ENCODE data around the gene HS3ST3B1.
A peak's percentile ranks its signal among the peaks of the same experiment; 100 is the strongest.

HS3ST3B1 gene

GRCh38 chr17:14320734-14321475 is 20.0 kb downstream of the HS3ST3B1 start:
- ATAC-seq (replicated peaks) (no peak), DNase-seq (no peak)
- Mint-ChIP-seq H3K27ac (no peak overlapping the region), H3K9me3 (no peaks in the 10 kb centered on the region), H3K4me3 (no peak overlapping the region), H3K36me3 (peaks cover 9 to 34% of the 10 kb centered on the region in 2 donors), H3K27me3 (peaks cover 0 to 9% of the 10 kb centered on the region in 2 donors), H3K4me1 (peaks cover 22 to 35% of the 10 kb centered on the region in 2 donors)

- peaks cover 8 to 29% of the 10 kb centered on the region in 2 donors for H3K36me3 Mint-ChIP-seq
- peaks cover 22 to 31% of the 10 kb centered on the region in 2 donors for H3K4me1 Mint-ChIP-seq
- no peak overlapping the region for H3K4me3 Mint-ChIP-seq
- DNase-seq (no peak), ATAC-seq (replicated peaks) (no peak)
- H3K27ac Mint-ChIP-seq: no peak overlapping the region
- H3K9me3 Mint-ChIP-seq: no peaks in the 10 kb centered on the region
- peaks cover 0 to 9% of the 10 kb centered on the region in 2 donors for H3K27me3 Mint-ChIP-seq
Measured at GRCh38 chr17:14321476-14321949, 20.6 kb downstream of the HS3ST3B1 start.

GRCh38 chr17:14321980-14322776 is 21.3 kb downstream of the HS3ST3B1 start:
- DNase-seq (no peak), ATAC-seq (replicated peaks) (no peak)
- Mint-ChIP-seq H3K9me3 (no peaks in the 10 kb centered on the region), H3K27me3 (peaks cover 0 to 5% of the 10 kb centered on the region in 2 donors), H3K4me1 (peaks cover 20 to 30% of the 10 kb centered on the region in 2 donors), H3K27ac (no peak overlapping the region), H3K36me3 (peaks cover 7 to 29% of the 10 kb centered on the region in 2 donors), H3K4me3 (no peak overlapping the region)

GRCh38 chr17:14323522-14323981 is 22.7 kb downstream of the HS3ST3B1 start:
- no peak for DNase-seq
- no peak for ATAC-seq (replicated peaks)
- Mint-ChIP-seq H3K4me1 (peaks cover 21 to 25% of the 10 kb centered on the region in 2 donors), H3K9me3 (no peaks in the 10 kb centered on the region), H3K27ac (no peak overlapping the region), H3K4me3 (no peak overlapping the region), H3K36me3 (peaks cover 3 to 31% of the 10 kb centered on the region in 2 donors), H3K27me3 (no peaks in the 10 kb centered on the region)

GRCh38 chr17:14325618-14326167 is 24.8 kb downstream of the HS3ST3B1 start:
- DNase-seq (no peak), ATAC-seq (replicated peaks) (no peak)
- peaks cover 22 to 23% of the 10 kb centered on the region in 2 donors for H3K4me1 Mint-ChIP-seq
- H3K4me3 Mint-ChIP-seq: no peak overlapping the region
- H3K36me3 Mint-ChIP-seq: peaks cover 4 to 30% of the 10 kb centered on the region in 2 donors
- no peaks in the 10 kb centered on the region for H3K9me3 Mint-ChIP-seq
- H3K27me3 Mint-ChIP-seq: no peaks in the 10 kb centered on the region
- H3K27ac Mint-ChIP-seq: no peak overlapping the region

GRCh38 chr17:14329900-14330491 is 29.1 kb downstream of the HS3ST3B1 start:
- no peak for ATAC-seq (replicated peaks)
- no peaks in the 10 kb centered on the region for H3K9me3 Mint-ChIP-seq
- peaks cover 8 to 35% of the 10 kb centered on the region in 2 donors for H3K36me3 Mint-ChIP-seq
- no peak overlapping the region for H3K27ac Mint-ChIP-seq
- peaks cover 34 to 39% of the 10 kb centered on the region in 2 donors for H3K4me1 Mint-ChIP-seq
- DNase-seq: no peak
- no peaks in the 10 kb centered on the region for H3K27me3 Mint-ChIP-seq
- H3K4me3 Mint-ChIP-seq: no peak overlapping the region

GRCh38 chr17:14330492-14330962 is 29.6 kb downstream of the HS3ST3B1 start:
- H3K27ac Mint-ChIP-seq: no peak overlapping the region
- ATAC-seq (replicated peaks) (no peak), DNase-seq (no peak)
- no peaks in the 10 kb centered on the region for H3K27me3 Mint-ChIP-seq
- H3K36me3 Mint-ChIP-seq: peaks cover 8 to 35% of the 10 kb centered on the region in 2 donors
- peaks cover 39 to 40% of the 10 kb centered on the region in 2 donors for H3K4me1 Mint-ChIP-seq
- no peaks in the 10 kb centered on the region for H3K9me3 Mint-ChIP-seq
- no peak overlapping the region for H3K4me3 Mint-ChIP-seq

GRCh38 chr17:14331225-14331981 is 30.5 kb downstream of the HS3ST3B1 start:
- Mint-ChIP-seq H3K27ac (no peak overlapping the region), H3K4me3 (no peak overlapping the region), H3K4me1 (peaks cover 41 to 46% of the 10 kb centered on the region in 2 donors), H3K9me3 (no peaks in the 10 kb centered on the region), H3K36me3 (peaks cover 5 to 31% of the 10 kb centered on the region in 2 donors), H3K27me3 (no peaks in the 10 kb centered on the region)
- DNase-seq (no peak), ATAC-seq (replicated peaks) (no peak)

GRCh38 chr17:14331982-14332298 is 31.1 kb downstream of the HS3ST3B1 start:
- H3K36me3 Mint-ChIP-seq: peaks cover 5 to 28% of the 10 kb centered on the region in 2 donors
- no peaks in the 10 kb centered on the region for H3K9me3 Mint-ChIP-seq

GRCh38 chr17:14332331-14332730 is 31.4 kb downstream of the HS3ST3B1 start:
- peaks cover 5 to 26% of the 10 kb centered on the region in 2 donors for H3K36me3 Mint-ChIP-seq
- H3K4me3 Mint-ChIP-seq: no peak overlapping the region
- no peak overlapping the region for H3K27ac Mint-ChIP-seq
- H3K4me1 Mint-ChIP-seq: peaks cover 45 to 56% of the 10 kb centered on the region in 2 donors
- no peaks in the 10 kb centered on the region for H3K9me3 Mint-ChIP-seq
- H3K27me3 Mint-ChIP-seq: no peaks in the 10 kb centered on the region
- ATAC-seq (replicated peaks) (no peak), DNase-seq (no peak)

More at GRCh38 chr17:14331982-14332298, 31.1 kb downstream of the HS3ST3B1 start:
- Mint-ChIP-seq H3K4me3 (no peak overlapping the region), H3K27ac (no peak overlapping the region), H3K4me1 (peaks cover 43 to 52% of the 10 kb centered on the region in 2 donors), H3K27me3 (no peaks in the 10 kb centered on the region)
- DNase-seq (no peak), ATAC-seq (replicated peaks) (no peak)

- Mint-ChIP-seq H3K27me3 (no peaks in the 10 kb centered on the region), H3K9me3 (no peaks in the 10 kb centered on the region), H3K36me3 (peaks cover 5 to 17% of the 10 kb centered on the region in 2 donors), H3K27ac (no peak overlapping the region), H3K4me3 (no peak overlapping the region), H3K4me1 (peaks cover 42 to 58% of the 10 kb centered on the region in 2 donors)
- no peak for DNase-seq
- ATAC-seq (replicated peaks): no peak
Measured at GRCh38 chr17:14333506-14333905, 32.6 kb downstream of the HS3ST3B1 start.

GRCh38 chr17:14334276-14334840 is 33.5 kb downstream of the HS3ST3B1 start:
- Mint-ChIP-seq H3K27me3 (no peaks in the 10 kb centered on the region), H3K9me3 (no peaks in the 10 kb centered on the region), H3K4me1 (peaks cover 42 to 59% of the 10 kb centered on the region in 2 donors), H3K4me3 (peak overlapping the region in 1 of 2 donors; percentile 43), H3K27ac (peak overlapping the region; percentile 32), H3K36me3 (peaks cover 10 to 20% of the 10 kb centered on the region in 2 donors)
- DNase-seq (no peak), ATAC-seq (replicated peaks) (no peak)

GRCh38 chr17:14334919-14335318 is 34.0 kb downstream of the HS3ST3B1 start:
- ATAC-seq (replicated peaks): no peak
- no peak for DNase-seq
- peak overlapping the region; percentile 32 for H3K27ac Mint-ChIP-seq
- H3K27me3 Mint-ChIP-seq: no peaks in the 10 kb centered on the region
- peaks cover 13 to 24% of the 10 kb centered on the region in 2 donors for H3K36me3 Mint-ChIP-seq
- H3K4me1 Mint-ChIP-seq: peaks cover 47 to 64% of the 10 kb centered on the region in 2 donors
- H3K9me3 Mint-ChIP-seq: no peaks in the 10 kb centered on the region
- H3K4me3 Mint-ChIP-seq: peak overlapping the region in 1 of 2 donors; percentile 43

All from stimulated activated naive B cell treated with anti-CD40 and anti-IgM and Interleukin-4, amounts not matched to agents 10 μg/mL and 1 μg/mL and 100 μg/mL, for 72 hours (primary cell).